Skin epidermis (tissue), 12 donors: ENCODE measurements around the gene PLXDC1.
"Not testable (repeated sequence)": the region's sequence is repeated elsewhere in the genome, so short reads cannot be mapped to it uniquely, and the experiment has no call there.

Source experiments
- H3K27ac ChIP-seq, 21 experiments: fragments of 200-600 bp; sonication (generic) in 11 of 21; one replicate each; pipeline ENCODE4 v1.5.0; 2020; ENCODE audit warnings: mild to moderate bottlenecking in 3 of 21, inconsistent platforms in 2 of 21, moderate library complexity in 2 of 21
- H3K4me3 ChIP-seq, 7 experiments: fragments of 200-600 bp; sonication (generic) in 2 of 7; one replicate each; pipeline ENCODE4 v1.5.0; 2020; ENCODE audit warnings: inconsistent platforms in 2 of 7, mild to moderate bottlenecking in 2 of 7, moderate library complexity in 1 of 7

The PLXDC1 gene

DNA sequence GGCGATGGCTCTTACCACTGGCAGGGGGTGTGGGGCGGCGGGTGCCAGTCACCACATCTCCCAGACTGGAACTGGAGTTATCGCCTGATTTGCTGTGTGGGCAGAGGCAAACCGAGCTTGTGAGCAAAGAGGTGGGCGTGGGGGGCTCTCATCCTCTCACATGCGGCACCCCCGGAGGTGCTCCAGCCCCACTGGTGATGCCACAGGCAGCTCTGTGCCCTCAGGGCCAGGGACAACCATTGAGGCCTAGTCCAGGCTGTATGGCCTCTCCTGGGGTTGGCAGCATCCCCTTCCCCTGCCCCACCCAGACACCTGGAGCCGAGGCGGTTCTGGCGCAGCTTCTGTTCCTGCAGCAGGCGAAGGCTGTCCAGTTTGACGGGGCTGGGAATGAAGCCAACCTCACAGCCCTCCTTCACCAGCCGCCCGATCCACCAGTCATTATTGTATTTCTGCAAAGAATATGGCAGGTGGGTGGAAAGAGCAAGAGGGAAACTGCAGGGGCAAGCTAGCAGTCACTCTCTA is 35.1 kb upstream of the PLXDC1 start:
- no peak overlapping the region for H3K27ac ChIP-seq
- no peak overlapping the region for H3K4me3 ChIP-seq

DNA sequence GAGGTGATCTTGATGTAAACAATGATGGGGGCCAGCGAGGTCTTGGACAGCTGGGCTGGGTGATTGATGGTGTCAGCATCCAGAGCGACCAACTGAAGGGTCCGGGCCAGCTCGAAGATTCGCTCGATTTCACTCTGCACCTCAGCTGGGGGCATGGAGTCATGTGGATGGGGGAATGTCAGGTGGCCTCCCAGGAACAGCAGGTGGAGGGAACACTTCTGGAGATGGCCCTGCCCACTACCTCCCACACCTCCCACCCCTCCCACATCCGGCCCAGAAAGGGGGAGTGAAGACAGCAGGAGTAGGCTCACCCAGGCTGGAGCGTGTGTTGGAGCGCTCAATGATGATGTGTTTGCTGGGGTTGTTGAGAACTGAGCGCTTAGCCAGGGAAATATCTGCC is 32.3 kb upstream of the PLXDC1 start:
- Histone ChIP-seq H3K4me3 (no peak overlapping the region), H3K27ac (no peak overlapping the region)

- no peak overlapping the region for H3K27ac ChIP-seq
- no peak overlapping the region for H3K4me3 ChIP-seq
These were observed 31.6 kb upstream of the PLXDC1 start for GRCh38 chr17:39183045-39183444.

DNA sequence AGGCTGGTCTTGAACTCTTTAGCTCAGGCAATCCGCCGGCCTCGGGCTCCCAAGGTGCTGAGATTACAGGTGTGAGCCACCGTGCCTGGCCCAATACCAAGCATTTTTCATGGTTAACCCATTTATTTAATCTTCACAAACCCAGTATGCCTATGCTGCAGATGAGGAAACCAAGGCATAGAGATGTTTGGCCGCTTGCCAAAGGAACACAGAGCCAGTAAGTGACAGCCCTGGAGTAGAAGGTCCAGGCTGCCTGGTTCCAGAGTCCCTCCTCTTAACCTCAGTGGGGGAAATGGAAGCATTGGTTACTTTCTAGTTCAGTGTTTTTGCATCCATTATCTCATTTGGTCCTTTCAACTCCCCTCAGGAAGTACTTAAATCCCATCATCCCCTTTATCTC is 29.9 kb upstream of the PLXDC1 start:
- Histone ChIP-seq H3K4me3 (no peak overlapping the region), H3K27ac (no peak overlapping the region)

DNA sequence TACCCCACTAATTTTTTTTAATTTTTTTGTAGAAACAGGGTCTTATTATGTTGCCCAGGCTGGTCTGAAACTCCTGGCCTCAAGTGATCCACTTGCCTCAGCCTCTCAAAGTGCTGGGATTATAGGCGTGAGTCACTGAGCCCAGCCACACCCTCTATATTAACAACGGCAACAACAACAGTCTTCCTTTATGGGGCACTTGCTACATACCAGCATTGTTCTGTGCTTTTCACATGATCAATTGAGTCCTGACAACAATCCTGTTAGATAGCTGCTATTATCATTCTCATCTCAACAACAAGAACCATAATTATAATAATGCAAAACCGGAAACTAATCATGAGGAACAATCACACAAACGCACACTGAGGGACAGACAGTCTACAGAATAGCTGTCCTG is 27.1 kb upstream of the PLXDC1 start:
- Histone ChIP-seq H3K4me3 (no peak overlapping the region), H3K27ac (peak overlapping the region in 3 of 21 experiments; percentile 5 to 62 (median 17))

DNA sequence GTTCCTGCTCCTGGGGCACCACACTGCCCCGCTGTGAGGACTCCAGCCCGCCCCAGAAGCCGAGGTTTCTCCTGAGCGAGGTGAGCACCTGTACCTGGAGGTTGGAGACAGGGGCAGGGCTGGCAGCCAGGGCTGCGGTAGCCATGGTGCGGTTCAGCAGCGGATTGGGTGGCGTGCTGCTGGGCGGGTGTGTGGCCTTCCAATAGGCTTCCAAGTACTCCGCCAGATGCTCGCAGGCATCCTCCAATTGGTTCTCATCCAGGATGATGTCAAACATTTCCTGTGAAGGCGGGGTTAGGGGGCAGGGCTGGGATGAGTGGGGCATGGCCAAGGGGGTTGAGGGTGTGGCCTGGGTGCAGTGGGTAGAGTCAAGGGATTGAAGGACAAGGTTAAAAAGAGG is 25.8 kb upstream of the PLXDC1 start:
- no peak overlapping the region for H3K4me3 ChIP-seq
- no peak overlapping the region for H3K27ac ChIP-seq

- no peak overlapping the region for H3K27ac ChIP-seq
- H3K4me3 ChIP-seq = no peak overlapping the region
These were observed 24.3 kb upstream of the PLXDC1 start for GRCh38 chr17:39175695-39176093.

- Histone ChIP-seq H3K4me3 (no peak overlapping the region), H3K27ac (no peak overlapping the region)
These were observed 23.7 kb upstream of the PLXDC1 start for GRCh38 chr17:39174920-39175694.

- Histone ChIP-seq H3K4me3 (no peak overlapping the region), H3K27ac (no peak overlapping the region)
These were observed 22.3 kb upstream of the PLXDC1 start for GRCh38 chr17:39173526-39174274.

- H3K4me3 ChIP-seq = no peak overlapping the region
- H3K27ac ChIP-seq = no peak overlapping the region
These were observed 21.6 kb upstream of the PLXDC1 start for GRCh38 chr17:39173080-39173479.

- Histone ChIP-seq H3K4me3 (no peak overlapping the region), H3K27ac (no peak overlapping the region)
These were observed 20.5 kb upstream of the PLXDC1 start for GRCh38 chr17:39171933-39172332.

DNA sequence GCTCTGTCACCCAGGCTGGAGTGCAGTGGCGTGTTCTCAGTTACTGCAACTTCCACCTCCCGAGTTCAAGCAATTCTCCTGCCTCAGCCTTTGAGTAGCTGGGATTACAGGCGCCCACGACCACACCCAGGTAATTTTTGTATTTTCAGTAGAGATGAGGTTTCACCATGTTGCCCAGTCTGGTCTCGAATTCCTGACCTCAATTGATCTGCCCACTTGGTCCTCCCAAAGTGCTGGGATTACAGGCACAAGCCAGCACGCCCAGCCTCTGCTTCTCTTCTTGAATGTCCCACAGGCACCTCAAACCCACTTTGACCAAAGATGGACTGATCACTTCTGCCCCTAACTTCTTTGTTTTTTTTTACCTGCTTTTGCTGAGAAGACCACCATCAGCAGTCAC is 19.1 kb upstream of the PLXDC1 start:
- Histone ChIP-seq H3K27ac (no peak overlapping the region), H3K4me3 (no peak overlapping the region)

DNA sequence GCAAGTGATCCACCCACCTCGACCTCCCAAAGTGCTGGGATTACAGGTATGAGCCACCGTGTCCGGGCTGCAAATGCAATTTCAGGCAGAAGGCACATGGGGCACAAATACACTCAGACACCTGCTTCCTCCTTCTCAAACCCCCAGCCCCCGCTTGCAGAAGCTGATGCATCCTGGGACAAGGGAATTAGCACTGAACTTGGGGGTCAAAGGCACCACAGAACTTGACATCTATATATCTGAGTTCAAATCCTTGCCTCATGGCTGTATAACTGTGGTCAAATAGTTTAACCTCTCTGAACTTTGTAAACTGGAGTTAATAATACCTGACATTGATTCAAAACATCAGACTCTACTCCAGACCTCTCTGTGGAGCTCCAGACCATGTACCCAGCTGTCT is 18.7 kb upstream of the PLXDC1 start:
- no peak overlapping the region for H3K27ac ChIP-seq

DNA sequence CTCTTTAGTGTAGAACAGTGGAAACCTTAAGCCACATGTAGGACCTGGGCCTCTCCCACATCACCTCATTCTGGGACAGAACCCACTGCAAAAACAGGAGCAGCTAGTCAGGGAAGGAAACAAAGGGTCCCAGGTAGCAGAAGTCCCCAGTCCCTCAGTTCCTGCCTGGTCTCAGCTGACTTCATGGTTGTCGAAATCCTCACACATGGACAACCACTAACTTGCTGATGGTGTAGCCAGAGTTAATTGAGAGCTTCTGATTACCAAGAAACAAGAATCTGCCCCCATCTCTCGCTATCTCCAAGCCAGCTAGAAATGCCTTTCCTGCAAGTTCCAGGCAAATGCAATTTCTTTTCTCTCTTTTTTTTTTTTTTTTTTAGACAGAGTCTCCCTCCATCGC is 18.1 kb upstream of the PLXDC1 start:
- no peak overlapping the region for H3K27ac ChIP-seq
- no peak overlapping the region for H3K4me3 ChIP-seq

More for the DNA sequence above, 18.7 kb upstream of the PLXDC1 start:
- H3K4me3 ChIP-seq = no peak overlapping the region

GRCh38 chr17:39169101-39169500 is 17.7 kb upstream of the PLXDC1 start:
- H3K4me3 ChIP-seq = no peak overlapping the region
- H3K27ac ChIP-seq = no peak overlapping the region

GRCh38 chr17:39168503-39168902 is 17.1 kb upstream of the PLXDC1 start:
- H3K4me3 ChIP-seq = not testable (repeated sequence)
- peak overlapping the region in 1 of 21 experiments; percentile 4 for H3K27ac ChIP-seq

DNA sequence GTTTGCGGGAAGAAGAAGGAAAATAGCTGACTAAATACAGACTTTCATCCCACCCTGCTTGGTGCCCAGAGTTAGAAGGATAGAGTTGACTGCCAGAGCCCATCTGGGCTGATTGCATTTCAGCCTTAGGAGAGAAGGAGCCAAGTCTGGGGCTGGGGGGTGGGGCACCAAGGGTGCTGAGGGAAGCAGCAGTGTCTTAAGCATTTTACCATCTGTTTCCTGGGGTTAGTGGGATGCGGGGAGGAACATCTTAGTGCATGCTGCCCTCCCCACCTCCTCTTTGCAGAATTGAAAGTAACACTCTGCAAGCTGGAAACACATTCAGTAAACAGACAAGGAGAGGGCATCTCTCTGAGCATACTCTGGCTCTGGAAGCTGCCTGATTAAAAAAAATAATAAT is 16.0 kb upstream of the PLXDC1 start:
- H3K4me3 ChIP-seq = no peak overlapping the region

DNA sequence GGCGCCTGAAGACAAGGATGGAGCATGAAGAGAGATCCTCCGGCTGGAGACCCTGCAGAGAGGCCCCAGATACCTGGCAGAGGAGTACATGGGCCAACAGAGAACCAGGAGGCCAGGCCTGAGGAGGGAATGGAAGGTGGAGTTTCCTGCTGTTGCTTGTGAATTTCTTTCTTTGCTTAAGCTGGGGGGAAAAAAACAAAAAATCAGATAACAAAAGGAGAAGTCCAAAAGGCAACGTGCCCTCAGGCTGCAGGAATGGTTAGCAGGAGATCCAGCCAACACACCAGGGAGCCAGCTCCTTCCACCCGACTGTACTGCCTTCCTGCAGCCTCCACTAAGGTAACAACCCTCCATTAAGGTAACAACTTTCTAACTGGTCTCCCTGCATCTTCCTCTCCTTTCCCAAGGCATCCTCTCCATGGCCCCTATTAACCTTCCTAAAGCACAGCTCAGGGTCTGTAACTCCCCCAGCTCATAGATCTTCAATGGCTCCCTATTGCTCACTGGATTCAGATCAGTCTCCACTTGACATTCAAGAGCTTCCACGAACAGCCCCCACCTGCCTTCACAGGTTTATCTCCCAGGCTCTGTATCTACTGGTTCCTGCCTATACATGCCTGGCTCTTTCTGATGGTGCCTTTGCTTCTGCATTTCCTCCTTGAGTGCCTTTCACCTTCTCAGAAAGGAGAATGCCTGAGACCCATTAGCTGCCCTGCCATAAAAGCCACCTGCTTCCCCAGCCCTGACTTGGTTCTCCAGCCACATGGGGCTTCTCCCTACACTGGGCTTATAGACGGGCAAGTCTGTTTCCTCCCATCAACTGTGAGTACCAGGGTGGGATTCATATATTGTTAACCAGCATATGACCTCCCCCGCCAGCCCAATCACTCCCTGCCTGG is 15.2 kb upstream of the PLXDC1 start:
- Histone ChIP-seq H3K4me3 (no peak overlapping the region), H3K27ac (peak overlapping the region in 4 of 21 experiments; percentile 14 to 69 (median 42))

More for the DNA sequence above, 16.0 kb upstream of the PLXDC1 start:
- H3K27ac ChIP-seq = peak overlapping the region in 3 of 21 experiments; percentile 10 to 44 (median 14)

DNA sequence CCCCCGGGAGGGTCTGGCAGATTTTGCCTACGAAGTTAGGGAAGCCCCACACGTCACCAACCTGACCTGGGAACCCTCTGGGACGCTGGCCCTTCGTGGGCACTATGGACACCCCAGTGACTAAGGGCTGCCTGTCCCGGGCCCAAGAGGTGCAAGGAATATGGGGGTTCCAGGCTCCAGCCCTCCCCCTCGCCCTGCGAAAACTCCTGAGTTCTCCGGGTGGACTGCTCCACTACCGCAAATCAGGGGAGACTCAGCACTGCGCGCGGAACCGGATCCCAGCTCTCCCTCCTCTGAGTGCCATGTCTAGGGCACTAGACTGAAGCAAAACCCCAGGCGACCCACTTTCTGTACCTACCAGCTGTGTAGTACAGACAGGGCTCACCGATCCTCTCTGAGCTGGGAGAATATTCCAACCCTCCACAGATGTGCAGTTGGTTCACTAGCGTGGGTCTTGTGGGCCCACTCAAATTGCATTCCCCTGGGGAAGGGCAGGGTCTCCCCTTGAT is 14.5 kb upstream of the PLXDC1 start, which contains the start of gene ARL5C:
Gene ARL5C (minus strand): TSS at position 321 of the 509 bp plus-strand sequence. CDS start 401 bp downstream, outside the sequence.
- H3K27ac ChIP-seq = peak within 1 kb of the TSS in 11 of 21 experiments; percentile 6 to 69 (median 44)
- H3K4me3 ChIP-seq = peak within 1 kb of the TSS; percentile 10 to 44 (median 36)
